ENCODE results near the gene PCNX1.

The PCNX1 gene

GRCh38 chr14:70943838-70944237 is 36.6 kb downstream of the PCNX1 start:
- TF ChIP-seq ZNF274 (IDR thresholded peaks at IDR 0.05; ENCODE audit: low read depth, low read length), result no peak
- H3K4me3 ChIP-seq (ENCODE audit: low read length), result no peak overlapping the region

GRCh38 chr14:70947739-70948138 is 40.5 kb downstream of the PCNX1 start:
- no peak overlapping the region for H3K4me3 ChIP-seq (ENCODE audit: low read length)
- TF ChIP-seq ZNF274 (IDR thresholded peaks at IDR 0.05; ENCODE audit: low read depth, low read length), result no peak

DNA sequence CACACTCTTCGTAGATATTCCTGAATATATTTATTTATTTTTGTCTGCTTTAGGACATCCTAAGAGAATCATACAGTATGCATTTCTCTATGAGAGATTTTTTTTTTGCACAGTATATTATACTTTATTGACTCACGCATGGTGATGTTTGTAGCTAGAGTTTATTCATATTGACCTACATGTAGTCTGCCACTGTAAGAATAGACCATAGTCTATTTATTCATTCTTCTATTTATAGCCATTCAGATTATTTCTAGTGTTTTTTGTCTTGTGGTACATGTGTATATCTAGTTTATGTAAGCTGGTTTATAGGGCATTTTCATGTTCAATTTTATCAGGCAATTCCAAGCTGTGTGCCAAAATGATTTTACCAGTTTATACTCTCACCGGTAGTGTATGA is 45.2 kb downstream of the PCNX1 start:
- no peak overlapping the region for H3K4me3 ChIP-seq (ENCODE audit: low read length)
- no peak for TF ChIP-seq ZNF274 (IDR thresholded peaks at IDR 0.05; ENCODE audit: low read depth, low read length)

DNA sequence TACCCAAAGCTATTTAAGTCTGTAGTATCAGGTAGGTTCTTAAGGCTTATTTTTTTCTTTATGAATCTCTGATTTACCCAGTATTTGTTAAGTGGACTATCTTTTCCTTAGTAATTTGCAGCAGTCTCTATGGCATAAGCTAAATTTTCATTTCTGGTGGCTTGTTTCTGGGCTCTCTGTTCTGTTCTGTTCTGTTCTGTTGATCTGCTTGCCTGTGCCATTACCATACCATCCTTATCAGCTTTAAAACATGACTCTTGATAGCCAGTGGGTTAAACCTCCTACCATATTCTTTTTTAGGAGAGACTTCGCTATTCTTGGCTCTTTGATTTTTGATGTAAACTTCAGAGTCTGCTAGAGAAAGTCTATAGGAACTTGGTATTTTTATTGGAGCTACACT is 46.8 kb downstream of the PCNX1 start:
- no peak for TF ChIP-seq ZNF274 (IDR thresholded peaks at IDR 0.05; ENCODE audit: low read depth, low read length)
- H3K4me3 ChIP-seq (ENCODE audit: low read length), result no peak overlapping the region

GRCh38 chr14:70955543-70956480 is 48.6 kb downstream of the PCNX1 start:
- no peak overlapping the region for H3K4me3 ChIP-seq (ENCODE audit: low read length)
- TF ChIP-seq ZNF274 (IDR thresholded peaks at IDR 0.05; ENCODE audit: low read depth, low read length), result no peak

- TF ChIP-seq ZNF274 (IDR thresholded peaks at IDR 0.05; ENCODE audit: low read depth, low read length), result no peak
- H3K4me3 ChIP-seq (ENCODE audit: low read length), result no peak overlapping the region
Measured at GRCh38 chr14:70956511-70956910, 49.3 kb downstream of the PCNX1 start.

DNA sequence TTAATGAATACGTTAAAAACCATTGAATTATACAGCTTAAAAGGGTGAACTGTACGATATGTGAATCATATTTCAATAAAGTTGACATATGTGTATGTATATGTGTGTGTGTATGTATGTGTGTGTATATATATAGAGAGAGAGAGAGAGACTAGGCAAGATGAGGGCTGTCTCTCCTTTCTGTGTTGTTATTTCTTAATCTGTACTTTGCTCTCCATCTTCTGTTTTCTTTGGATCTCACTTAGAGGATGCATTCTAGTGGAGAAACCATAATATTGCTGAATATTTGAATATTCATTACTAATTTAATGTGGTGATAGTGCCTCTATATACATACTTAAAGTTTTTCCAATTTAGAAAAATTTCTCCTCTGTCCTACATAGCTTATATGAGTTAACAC is 50.5 kb downstream of the PCNX1 start:
- TF ChIP-seq ZNF274 (IDR thresholded peaks at IDR 0.05; ENCODE audit: low read depth, low read length), result no peak
- H3K4me3 ChIP-seq (ENCODE audit: low read length), result no peak overlapping the region

- TF ChIP-seq ZNF274 (IDR thresholded peaks at IDR 0.05; ENCODE audit: low read depth, low read length), result no peak
- H3K4me3 ChIP-seq (ENCODE audit: low read length), result no peak overlapping the region
Measured at GRCh38 chr14:70962935-70963334, 55.7 kb downstream of the PCNX1 start.

GRCh38 chr14:70964492-70964891 is 57.2 kb downstream of the PCNX1 start:
- H3K4me3 ChIP-seq (ENCODE audit: low read length), result no peak overlapping the region
- no peak for TF ChIP-seq ZNF274 (IDR thresholded peaks at IDR 0.05; ENCODE audit: low read depth, low read length)

DNA sequence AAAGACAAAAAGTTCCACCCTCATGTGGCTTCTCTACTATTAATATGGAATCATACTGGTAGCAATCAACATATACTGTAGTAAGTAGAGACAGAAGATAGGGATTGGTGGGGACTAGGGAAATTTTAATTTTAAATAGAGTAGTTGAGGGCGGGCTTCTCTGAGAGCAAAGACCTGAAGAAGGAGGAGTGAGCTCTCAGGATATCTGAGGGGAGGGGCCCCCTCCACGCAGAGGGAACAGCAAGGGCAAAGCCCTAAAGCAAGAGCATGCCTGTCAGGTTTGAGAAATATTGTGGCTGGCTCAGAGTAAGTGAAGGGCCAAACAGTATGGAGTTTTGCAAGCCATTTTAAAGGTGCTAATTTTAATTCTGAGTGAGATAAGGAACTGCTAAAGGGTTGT is 64.3 kb downstream of the PCNX1 start:
- no peak for TF ChIP-seq ZNF274 (IDR thresholded peaks at IDR 0.05; ENCODE audit: low read depth, low read length)
- no peak overlapping the region for H3K4me3 ChIP-seq (ENCODE audit: low read length)

DNA sequence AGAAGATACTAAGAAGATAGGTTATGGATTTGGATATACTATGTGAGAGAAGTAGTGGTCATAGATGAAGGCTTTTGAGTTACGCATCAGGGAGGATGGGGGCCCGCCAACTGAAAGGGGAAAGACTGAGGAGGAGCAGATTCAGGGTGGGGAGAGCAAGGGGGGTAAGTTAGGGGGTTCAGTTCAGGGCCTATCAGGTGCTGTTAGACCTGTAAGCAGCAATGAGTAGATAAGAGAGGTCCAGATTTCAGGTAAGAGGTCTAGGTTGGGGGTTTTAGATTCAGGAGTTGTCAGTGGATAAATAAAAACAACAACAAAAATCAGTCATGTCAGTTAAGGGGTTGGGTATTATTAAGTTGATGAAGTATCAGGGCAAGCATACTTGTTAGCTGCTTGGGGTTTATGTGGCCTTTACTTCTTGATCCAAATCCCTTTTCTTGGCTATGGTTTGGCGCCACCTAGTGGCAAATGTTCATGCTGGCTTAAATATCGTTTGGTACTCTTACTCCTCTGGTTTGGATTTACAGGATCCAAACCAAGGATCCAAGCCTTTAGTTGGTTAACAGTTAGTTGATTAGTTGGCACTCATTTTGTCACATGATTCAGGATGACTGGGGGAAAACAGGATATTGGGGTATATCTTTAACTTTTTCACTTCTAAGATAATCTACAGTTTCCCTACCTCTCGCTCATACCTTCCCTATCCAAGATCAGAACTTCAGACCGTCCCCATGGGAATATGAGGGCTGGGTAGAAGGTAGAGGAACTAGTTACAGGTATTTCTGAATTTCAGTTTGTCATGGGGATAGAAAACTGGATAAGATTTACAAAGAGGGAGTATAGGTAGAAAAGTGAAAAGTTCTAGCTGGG is 65.1 kb downstream of the PCNX1 start:
- no peak for TF ChIP-seq ZNF274 (IDR thresholded peaks at IDR 0.05; ENCODE audit: low read depth, low read length)
- H3K4me3 ChIP-seq (ENCODE audit: low read length), result no peak overlapping the region

DNA sequence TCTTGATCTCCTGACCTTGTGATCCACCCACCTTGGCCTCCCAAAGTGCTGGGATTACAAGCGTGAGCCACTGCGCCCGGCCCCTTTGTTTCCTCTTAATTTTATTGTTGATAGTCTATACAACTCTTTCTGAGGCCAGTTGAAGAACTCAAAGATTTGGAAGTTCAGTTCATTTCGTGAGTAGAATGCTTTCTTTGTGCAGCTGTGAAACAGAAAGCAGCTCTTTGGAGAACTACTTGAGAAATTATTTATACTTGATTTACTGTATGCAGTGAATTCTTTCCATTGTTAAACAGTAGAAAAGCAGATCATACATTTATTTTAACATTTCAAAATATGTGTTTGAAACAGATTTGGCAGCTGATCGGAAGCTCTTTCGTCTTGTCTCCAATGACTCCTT is 69.3 kb downstream of the PCNX1 start:
- no peak for TF ChIP-seq ZNF274 (IDR thresholded peaks at IDR 0.05; ENCODE audit: low read depth, low read length)
- no peak overlapping the region for H3K4me3 ChIP-seq (ENCODE audit: low read length)

DNA sequence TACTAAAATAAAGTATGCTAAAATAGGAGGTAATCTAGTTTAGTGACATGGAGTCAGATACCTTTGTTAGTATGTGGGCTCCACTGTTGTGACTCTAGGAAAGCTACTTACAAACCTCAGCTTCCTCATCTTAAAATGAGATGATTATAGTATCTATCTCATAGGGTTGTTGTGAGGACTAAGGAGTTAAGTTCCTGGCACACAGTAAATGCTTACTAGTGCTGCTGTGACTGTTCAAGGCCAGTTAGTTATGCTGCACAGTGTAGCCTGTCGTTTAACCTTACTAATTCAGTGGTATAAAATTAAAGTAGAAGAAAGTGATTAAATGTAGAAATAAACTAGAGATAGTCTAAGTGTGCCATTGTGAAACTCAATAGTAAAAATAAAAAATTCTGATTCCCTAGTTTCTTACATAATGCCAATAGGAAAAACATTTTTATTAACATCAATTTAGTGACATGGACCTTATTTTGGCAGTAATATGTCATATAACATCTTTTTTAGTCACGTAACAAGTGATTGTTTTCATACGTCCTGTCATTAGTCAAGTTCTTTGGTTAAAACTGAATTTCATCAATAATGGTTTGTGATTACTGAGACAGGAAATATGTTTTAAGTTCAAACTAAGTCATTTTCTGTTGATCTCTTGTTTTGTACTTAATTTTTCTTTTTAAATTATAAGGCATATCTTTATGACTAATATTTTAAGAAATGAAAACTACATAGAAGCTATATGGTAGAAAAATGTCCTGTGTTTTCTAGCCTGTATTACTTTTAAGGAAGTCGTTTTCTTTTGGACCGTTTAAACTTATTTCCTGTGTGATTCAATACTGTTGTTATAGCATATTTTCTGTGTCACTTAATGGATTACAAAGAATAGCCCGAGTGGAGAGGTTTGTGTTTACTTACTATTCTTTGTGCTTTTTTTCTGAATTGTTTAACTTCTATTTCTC is 74.0 kb downstream of the PCNX1 start:
- H3K4me3 ChIP-seq (ENCODE audit: low read length), result no peak overlapping the region
- TF ChIP-seq ZNF274 (IDR thresholded peaks at IDR 0.05; ENCODE audit: low read depth, low read length), result no peak

DNA sequence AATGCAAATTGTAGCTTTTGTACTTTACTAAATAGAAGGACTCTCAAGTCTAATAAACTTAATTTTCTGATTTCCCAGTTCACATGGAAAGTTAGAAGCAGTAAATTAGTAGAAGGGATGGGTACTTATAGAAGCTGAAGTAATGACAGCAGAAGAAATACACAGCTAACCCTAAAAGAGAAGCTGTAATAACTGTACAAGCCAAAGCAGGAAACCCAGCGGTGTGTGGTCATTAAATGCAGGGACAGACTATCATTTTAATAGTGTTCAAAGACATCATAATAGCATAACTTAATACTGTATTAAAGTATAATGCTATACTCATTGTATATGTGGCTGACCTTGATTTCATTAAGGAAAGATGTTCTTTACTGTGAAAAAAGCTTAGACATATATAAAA is 74.9 kb downstream of the PCNX1 start:
- no peak for TF ChIP-seq ZNF274 (IDR thresholded peaks at IDR 0.05; ENCODE audit: low read depth, low read length)
- H3K4me3 ChIP-seq (ENCODE audit: low read length), result no peak overlapping the region
